Measurements from ENCODE around the gene CLIP3.
"Not testable (repeated sequence)": the region's sequence is repeated elsewhere in the genome, so short reads cannot be mapped to it uniquely, and the experiment has no call there.

CLIP3 gene
- long read RNA-seq, donor 1, transcript CLIP3-201 (14 exons, 3,370 nt): major isoform, 8 of 12 reads
- long read RNA-seq, donor 1, partial matches to known transcripts: 0 of 12 reads
- long read RNA-seq, donor 1, other reads (novel, unspliced or antisense): 0 of 12 reads
- long read RNA-seq, donor 2, transcript CLIP3-201 (14 exons, 3,370 nt): major isoform, 7 of 10 reads
- long read RNA-seq, donor 2, partial matches to known transcripts: 0 of 10 reads
- long read RNA-seq, donor 2, other reads (novel, unspliced or antisense): 0 of 10 reads
- long read RNA-seq, donor 3, partial matches to known transcripts: 5 of 10 reads
- long read RNA-seq, donor 3, other reads (novel, unspliced or antisense): 0 of 10 reads
- long read RNA-seq, donor 4, transcript CLIP3-201 (14 exons, 3,370 nt): major isoform, 8 of 40 reads
- long read RNA-seq, donor 4, partial matches to known transcripts: 28 of 40 reads
- long read RNA-seq, donor 4, other reads (novel, unspliced or antisense): 0 of 40 reads
- long read RNA-seq, donor 5, transcript CLIP3-201 (14 exons, 3,370 nt): major isoform, 15 of 34 reads
- long read RNA-seq, donor 5, partial matches to known transcripts: 14 of 34 reads
- long read RNA-seq, donor 5, other reads (novel, unspliced or antisense): 0 of 34 reads
- long read RNA-seq, donor 6, transcript CLIP3-201 (14 exons, 3,370 nt): major isoform, 15 of 31 reads
- long read RNA-seq, donor 6, partial matches to known transcripts: 11 of 31 reads
- long read RNA-seq, donor 6, other reads (novel, unspliced or antisense): 0 of 31 reads
- long read RNA-seq, donor 7: 0 reads
- long read RNA-seq, donor 8, transcript CLIP3-201 (14 exons, 3,370 nt): major isoform, 6 of 20 reads
- long read RNA-seq, donor 8, partial matches to known transcripts: 14 of 20 reads
- long read RNA-seq, donor 8, other reads (novel, unspliced or antisense): 0 of 20 reads

- peak; percentile 62 for DNase-seq
Observed at GRCh38 chr19:36032251-36033104, at the start of gene CLIP3. CLIP3 (minus strand) TSS chr19:36032873; CDS start chr19:36032357, 516 bp downstream.

- no peak for DNase-seq
Observed at GRCh38 chr19:36081894-36082293, 49.2 kb upstream of the CLIP3 start.

- DNase-seq: no peak
Observed at GRCh38 chr19:36081385-36081784, 48.7 kb upstream of the CLIP3 start.

GRCh38 chr19:36079389-36079945 is 46.8 kb upstream of the CLIP3 start:
- DNase-seq: no peak

GRCh38 chr19:36073121-36073876 is 40.6 kb upstream of the CLIP3 start:
- DNase-seq: no peak

GRCh38 chr19:36072081-36072480 is 39.4 kb upstream of the CLIP3 start:
- no peak for DNase-seq

GRCh38 chr19:36068810-36069499 is 36.3 kb upstream of the CLIP3 start:
- not testable (repeated sequence) for DNase-seq

- DNase-seq: no peak
Observed at GRCh38 chr19:36067681-36068080, 35.0 kb upstream of the CLIP3 start.

GRCh38 chr19:36064826-36065225 is 32.2 kb upstream of the CLIP3 start:
- DNase-seq: no peak

- DNase-seq: no peak
Observed at GRCh38 chr19:36061367-36061766, 28.7 kb upstream of the CLIP3 start.

GRCh38 chr19:36060430-36060829 is 27.8 kb upstream of the CLIP3 start:
- DNase-seq: no peak

- DNase-seq: no peak
Observed at GRCh38 chr19:36059180-36059910, 26.7 kb upstream of the CLIP3 start.

GRCh38 chr19:36058481-36059179 is 26.0 kb upstream of the CLIP3 start:
- no peak for DNase-seq

- DNase-seq: peak; percentile 99
Observed at GRCh38 chr19:36054733-36055686, 22.3 kb upstream of the CLIP3 start, which contains the start of gene WDR62. WDR62 (plus strand) TSS chr19:36054897; CDS start chr19:36054972, 75 bp downstream.

GRCh38 chr19:36054119-36054732 is 21.6 kb upstream of the CLIP3 start, which contains the start of gene THAP8:
THAP8 (minus strand) TSS chr19:36054285; CDS start chr19:36054217, 68 bp downstream.
- DNase-seq: peak; percentile 100

- DNase-seq: no peak
Observed at GRCh38 chr19:36051637-36052036, 19.0 kb upstream of the CLIP3 start.

- no peak for DNase-seq
Observed at GRCh38 chr19:36051236-36051635, 18.6 kb upstream of the CLIP3 start.

All from right kidney (tissue), 9 donors.